Ishikawa (cell line): Measurements from ENCODE around the gene UFC1.

Experiments used
- EGR1 ChIP-seq: IDR thresholded peaks from 2 replicates; pipeline ENCODE4 v1.6.1; 2012
- EP300 ChIP-seq: IDR thresholded peaks from 2 replicates; pipeline ENCODE4 v1.6.1; 2012; ENCODE audit warnings: borderline replicate concordance
- FOXM1 ChIP-seq: IDR thresholded peaks from 2 replicates; pipeline ENCODE4 v1.6.1; 2012; ENCODE audit warnings: low read depth, borderline replicate concordance
- MAX ChIP-seq: IDR thresholded peaks from 2 replicates; pipeline ENCODE4 v1.6.1; 2012
- NFIC ChIP-seq: IDR thresholded peaks from 2 replicates; pipeline ENCODE4 v1.6.1; 2012
- RAD21 ChIP-seq: IDR thresholded peaks from 2 replicates; pipeline ENCODE4 v1.6.1; 2012; ENCODE audit warnings: low read depth
- REST ChIP-seq: IDR thresholded peaks from 2 replicates; pipeline ENCODE4 v1.6.1; 2012; ENCODE audit warnings: low read depth, mild to moderate bottlenecking
- TAF1 ChIP-seq: IDR thresholded peaks from 2 replicates; pipeline ENCODE4 v1.6.1; 2012; ENCODE audit warnings: low read depth, mild to moderate bottlenecking
- TCF12 ChIP-seq: IDR thresholded peaks from 2 replicates; pipeline ENCODE4 v1.6.1; 2012; ENCODE audit warnings: low read depth
- YY1 ChIP-seq: IDR thresholded peaks from 2 replicates; pipeline ENCODE4 v1.6.1; 2012; ENCODE audit warnings: low read depth
- ZBTB7A ChIP-seq: IDR thresholded peaks from 2 replicates; pipeline ENCODE4 v1.6.1; 2012; ENCODE audit warnings: low read depth

- no peak for TF ChIP-seq ZBTB7A
- no peak for TF ChIP-seq TAF1
- no peak for TF ChIP-seq FOXM1
- TF ChIP-seq EGR1: no peak
- no peak for TF ChIP-seq MAX
- no peak for TF ChIP-seq EP300
- no peak for TF ChIP-seq RAD21
- no peak for TF ChIP-seq TCF12
- no peak for TF ChIP-seq REST
- TF ChIP-seq NFIC: no peak
- no peak for TF ChIP-seq YY1
These were observed 15.1 kb downstream of the UFC1 start for GRCh38 chr1:161168906-161169305.
